Breast epithelium (tissue), 3 donors: ENCODE results near the gene MICOS13.

ENCODE experiments used
- POLR2A ChIP-seq: fragments of 450-650 bp; IDR thresholded peaks from one replicate; pipeline ENCODE4 v1.6.1; 2016; ENCODE audit warnings: antibody characterized with exemption, mild to moderate bottlenecking, moderate library complexity
- TF ChIP-seq, protein P1 (sequence below), 3 donors: fragments of 450-650 bp; IDR thresholded peaks; one replicate each; pipeline ENCODE4 v1.5.1; 2016 to 2017; ENCODE audit warnings: antibody characterized with exemption in 3 of 3, mild to moderate bottlenecking in 3 of 3, moderate library complexity in 3 of 3

GRCh38 chr19:5632657-5633056 lies 47.7 kb downstream of the MICOS13 start:
- TF ChIP-seq, protein P1, sequence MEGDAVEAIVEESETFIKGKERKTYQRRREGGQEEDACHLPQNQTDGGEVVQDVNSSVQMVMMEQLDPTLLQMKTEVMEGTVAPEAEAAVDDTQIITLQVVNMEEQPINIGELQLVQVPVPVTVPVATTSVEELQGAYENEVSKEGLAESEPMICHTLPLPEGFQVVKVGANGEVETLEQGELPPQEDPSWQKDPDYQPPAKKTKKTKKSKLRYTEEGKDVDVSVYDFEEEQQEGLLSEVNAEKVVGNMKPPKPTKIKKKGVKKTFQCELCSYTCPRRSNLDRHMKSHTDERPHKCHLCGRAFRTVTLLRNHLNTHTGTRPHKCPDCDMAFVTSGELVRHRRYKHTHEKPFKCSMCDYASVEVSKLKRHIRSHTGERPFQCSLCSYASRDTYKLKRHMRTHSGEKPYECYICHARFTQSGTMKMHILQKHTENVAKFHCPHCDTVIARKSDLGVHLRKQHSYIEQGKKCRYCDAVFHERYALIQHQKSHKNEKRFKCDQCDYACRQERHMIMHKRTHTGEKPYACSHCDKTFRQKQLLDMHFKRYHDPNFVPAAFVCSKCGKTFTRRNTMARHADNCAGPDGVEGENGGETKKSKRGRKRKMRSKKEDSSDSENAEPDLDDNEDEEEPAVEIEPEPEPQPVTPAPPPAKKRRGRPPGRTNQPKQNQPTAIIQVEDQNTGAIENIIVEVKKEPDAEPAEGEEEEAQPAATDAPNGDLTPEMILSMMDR (IDR thresholded peaks at IDR 0.05) = no peak
- no peak for TF ChIP-seq POLR2A
